AML-193 (cell line): ENCODE results near the gene MRPL3.

ENCODE experiments used
- DNase-seq, 2 experiments: peaks; one replicate each; lab custom pipeline; 2025; lab: John Stamatoyannopoulos, UW

Gene MRPL3

DNA sequence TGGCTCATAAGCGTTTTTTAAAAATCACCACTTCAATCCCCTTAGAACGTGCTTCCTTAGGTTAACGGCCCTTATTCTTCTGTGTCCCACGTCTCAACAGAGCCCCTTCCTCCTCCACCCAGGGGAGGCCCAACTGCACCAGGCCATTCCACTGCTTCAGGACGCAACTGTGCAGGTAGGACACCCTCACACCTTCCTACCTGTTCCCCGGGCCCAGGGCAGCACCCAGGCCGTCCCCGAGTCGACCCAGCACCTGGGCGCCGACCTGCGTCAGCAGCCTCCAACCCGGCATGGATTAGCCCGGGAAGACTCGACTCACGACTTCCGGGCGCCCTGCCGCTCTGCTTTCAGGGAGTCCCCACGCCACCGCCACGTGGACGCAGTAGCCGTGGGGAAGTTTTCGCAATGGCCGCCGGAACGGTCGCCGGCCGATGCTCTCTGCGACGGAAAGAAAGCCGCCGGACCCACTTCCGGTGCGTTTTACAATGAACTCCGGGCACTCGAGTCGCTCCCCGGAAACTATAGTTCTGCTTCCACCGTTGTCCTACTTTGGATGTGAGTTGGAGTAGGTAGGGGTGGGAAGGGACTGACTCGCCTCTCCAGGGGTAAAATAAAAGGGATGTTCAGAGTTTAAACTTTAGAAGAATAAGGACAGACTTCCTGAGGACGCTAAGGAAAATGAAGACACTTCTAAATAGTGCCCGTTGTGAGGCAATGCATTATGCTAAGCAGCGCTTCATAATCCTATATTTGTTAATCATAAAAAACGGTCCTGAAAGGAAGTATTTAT is at the start of gene MRPL3:
MRPL3 (minus strand) TSS at position 442 of the 790 bp plus-strand sequence; CDS start at position 292, 150 bp downstream.
- DNase-seq, result peak; percentile 92 to 94

DNA sequence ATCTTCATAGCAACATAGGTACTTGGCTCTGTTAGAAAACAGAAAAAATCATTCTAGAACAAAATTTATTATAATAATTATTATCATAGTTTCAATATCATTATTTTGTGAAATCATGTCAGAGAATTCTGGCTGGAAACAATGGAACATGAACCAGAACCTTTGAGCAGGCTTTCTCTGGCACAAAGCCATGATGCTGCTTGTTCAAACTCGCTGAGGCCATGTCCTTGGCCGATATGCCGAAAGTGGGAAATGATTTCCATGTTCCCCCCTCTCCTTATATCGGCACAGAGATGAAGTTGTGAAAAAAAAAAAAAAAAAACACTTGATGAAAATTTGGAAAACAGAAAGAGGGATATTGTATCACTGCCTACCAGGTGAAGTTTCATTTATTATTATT is 49.0 kb upstream of the MRPL3 start:
- no peak for DNase-seq

DNA sequence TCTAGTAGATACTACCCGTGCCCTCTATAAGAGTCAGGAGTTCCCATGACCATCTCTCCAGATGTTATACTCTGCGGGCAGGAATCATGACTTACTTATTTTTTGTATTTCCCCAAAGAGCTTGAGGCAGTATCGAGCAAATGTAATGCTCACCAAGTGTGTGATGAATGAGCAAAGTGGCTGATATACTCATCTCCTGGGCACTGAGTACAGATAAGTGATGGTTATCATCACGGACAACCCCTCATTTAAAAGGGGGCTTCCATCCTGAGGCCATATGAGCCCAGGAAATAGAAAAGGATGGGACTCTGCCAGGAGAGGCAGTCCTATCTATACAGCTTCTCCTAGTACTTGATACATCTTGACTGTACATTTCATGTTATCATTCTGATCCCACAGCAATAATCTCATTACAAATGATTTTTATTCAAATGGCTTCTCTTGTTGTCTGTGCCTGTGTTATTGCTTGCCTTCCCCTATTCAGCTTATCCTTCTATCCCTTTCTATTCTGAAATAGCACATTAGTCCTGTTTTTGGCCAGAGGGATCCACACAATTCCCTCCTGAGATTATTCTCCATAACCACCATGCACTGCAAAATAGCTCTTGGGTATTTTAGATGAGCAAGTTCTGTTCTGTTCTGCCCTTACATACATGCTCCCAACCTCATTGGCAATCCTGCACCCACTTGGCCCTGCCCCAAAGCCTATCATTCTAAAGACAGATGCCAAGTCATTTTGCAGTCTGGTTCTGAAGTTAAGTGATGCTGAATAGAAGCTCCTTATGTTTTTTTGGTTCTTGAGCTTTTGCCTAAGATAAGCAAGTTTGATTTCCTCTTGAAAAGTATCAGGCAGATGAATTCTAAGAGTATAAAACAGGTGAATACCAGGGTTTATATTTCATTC is 48.0 kb upstream of the MRPL3 start:
- DNase-seq, result no peak

DNA sequence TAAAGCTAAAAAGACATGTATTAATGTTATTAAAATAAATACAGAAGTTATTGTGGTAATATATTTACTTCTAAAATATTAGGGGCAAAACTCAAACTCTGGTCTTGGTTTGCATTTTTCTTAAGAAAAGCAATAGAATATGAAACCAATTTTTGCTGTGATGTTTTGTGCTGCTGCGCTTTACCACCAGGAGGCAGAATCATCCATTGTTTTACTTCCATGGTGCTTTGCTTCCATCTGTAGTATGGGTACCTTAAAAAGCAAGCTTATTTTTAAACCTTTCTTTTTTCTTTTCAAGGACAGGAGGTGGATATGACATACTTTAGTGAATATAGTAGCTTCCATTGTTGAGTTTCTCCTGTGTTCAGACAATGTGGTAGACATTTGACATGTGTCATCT is 46.6 kb upstream of the MRPL3 start:
- peak; percentile 33 to 37 for DNase-seq

DNA sequence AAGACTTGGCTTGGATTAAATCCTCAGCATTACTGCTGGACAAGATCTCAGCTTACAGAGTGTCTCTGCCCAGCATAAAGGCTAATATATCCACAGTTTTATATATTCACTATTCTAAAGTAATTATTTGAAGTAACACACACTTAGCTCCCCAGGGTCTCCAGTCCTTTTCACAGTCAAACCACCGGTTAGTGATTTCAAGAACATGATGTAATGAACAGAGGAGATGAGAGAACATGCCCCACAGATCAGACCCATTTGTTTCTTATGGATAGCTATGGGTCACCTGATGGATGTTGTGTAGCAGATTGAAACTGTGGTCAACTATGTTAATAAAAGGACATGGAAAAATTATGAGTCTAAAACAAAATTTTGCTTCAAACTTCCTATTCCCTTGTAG is 44.8 kb upstream of the MRPL3 start:
- no peak for DNase-seq

DNA sequence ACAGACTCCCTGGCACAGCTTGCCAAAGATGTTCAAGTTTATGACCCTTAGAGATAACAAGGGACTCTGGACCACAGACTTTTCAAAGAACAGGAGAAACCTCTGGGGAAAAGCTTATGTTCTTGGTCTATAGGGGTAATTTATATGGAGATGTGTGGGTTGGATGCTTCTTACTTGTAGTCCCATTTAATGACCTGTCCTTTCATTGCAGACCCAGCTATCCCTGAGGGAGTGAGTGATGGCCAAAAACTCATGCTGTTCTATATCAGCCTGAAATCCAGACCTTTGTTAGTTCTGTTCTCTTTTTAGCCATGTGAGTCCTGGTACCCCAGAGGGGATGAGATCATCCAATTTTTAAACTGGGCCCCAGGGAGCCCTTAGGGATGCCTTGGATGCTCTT is 43.7 kb upstream of the MRPL3 start:
- no peak for DNase-seq

DNA sequence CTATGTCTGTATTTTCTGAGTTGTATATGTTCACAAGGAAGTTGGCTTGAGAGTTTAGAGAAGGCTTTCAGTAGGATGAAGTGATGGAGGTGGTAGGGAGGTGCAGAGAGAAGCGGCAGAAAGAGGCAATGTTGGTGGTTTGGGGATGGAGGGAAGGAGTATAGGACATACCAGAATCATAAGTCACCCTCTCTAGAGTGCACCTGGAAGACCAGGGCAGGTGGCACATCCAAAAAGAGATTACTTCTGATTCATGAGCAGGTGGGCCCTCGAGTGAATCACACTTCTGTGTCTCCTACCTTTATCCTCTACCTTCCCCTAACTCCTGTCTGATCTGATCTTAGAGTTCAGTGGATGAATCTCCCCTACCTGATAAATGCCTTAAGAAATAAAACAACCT is 41.8 kb upstream of the MRPL3 start:
- no peak for DNase-seq

DNA sequence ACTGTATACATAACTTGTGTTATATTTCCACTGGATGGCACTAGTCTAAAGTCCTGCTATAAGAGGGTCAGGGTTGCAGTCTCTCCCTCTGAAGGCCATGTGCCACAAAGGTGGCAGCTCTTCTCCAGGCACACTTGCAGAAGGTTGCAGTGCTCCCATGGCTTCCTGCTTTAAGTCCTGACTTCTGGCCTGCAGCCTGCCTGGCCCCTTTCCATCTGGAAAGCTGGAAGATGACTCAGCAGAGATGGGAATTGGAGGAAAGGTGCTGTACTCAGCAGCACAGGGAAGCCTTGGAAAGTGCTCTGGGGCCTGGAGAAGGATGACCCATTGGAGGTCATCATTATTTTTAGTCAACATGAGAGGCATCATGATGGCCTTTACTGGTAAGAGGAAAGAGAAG is 40.9 kb upstream of the MRPL3 start:
- DNase-seq, result peak in 1 of 2 experiments; percentile 8

DNA sequence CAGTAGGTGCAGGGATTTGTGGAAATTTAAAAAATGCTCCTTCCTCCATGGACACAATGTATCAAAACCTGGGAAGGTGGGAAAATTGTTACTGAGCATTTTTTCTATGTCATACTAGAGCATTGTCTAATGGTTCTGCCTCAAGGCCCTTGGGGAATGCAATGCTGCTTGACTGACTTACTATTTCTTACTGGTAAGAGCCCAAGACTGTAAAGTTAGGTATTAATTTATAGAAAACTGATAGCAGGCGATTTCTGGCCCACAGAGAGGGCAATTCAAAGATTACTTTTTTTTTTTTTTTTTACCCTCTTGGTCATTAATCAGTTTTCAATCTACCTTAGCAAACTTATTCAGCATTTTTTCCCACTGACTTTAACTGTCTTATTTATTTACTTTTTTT is 38.5 kb upstream of the MRPL3 start:
- DNase-seq, result no peak

DNA sequence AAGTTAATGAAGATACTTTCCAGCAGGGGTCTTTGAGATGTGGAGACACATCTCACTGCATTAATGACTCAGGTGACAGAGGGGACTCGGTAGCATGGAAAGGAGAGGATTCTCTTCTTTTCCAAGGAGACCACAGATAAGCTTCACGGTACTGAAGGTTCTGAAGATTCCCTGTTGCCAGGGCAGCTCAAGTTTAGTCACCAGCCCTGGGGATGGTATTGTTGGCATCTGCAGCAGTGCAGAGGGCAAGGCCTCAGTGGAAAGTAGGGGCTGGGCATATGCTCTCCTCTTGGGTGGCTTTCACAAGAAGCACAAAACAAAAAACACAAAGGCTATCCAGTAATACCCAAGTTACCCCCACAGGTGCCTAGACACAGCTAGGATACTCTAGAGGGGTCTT is 38.0 kb upstream of the MRPL3 start:
- no peak for DNase-seq

DNA sequence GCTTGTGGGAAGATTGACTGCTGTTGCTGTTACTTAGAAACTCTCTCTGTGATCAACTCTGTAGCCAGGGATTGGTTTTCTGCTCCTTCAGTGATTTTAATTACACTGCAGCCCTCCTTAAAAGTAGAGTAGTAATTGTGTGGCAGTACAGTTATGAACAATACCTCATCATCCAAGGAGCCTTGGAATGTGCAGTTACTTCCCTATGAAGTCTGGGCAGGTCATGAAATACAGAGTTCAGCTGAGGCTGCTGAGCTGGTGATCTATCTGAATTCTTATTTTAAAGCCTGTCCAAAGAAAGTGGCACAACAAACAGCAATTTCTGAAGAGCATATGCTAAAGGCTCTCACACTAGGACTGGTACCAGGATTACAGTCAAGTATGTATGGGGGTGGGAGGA is 37.4 kb upstream of the MRPL3 start:
- no peak for DNase-seq

DNA sequence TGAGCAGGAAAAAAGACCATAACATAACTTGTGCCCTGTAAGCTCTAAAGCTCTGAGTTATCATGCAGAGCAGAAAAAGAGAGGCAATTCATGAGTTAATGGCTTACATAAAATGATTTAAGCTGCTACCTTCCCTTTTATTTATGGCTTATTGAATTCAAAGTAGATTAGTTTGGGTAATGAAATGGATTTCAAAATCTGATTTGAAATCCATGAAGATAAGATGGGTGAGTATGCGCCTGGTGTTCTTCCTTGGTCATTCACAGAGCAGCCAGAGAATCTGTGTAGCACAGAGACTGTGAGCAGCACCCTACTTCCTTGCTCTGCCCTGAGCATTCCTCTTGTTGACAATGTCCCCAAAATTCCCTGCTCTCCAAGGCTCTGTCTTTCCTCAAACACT is 36.2 kb upstream of the MRPL3 start:
- DNase-seq, result no peak

DNA sequence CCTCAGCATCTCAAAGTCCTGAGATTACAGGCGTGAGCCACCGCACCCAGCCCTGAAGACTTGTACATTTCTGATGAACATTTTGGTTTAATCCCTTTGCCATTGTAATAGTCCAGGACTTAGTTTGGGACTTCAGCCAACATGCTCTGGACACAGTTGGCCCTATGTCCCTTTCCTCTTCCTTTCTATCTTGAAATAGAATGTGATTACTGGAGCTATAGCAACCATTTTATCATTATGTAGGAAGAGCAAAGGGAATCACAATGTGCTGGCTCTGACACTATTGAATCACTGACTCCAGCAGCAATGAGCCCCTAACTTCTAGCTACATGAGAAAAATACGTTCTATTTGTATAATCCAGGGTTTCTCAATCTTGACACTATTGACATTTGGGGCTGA is 34.8 kb upstream of the MRPL3 start:
- DNase-seq, result no peak

DNA sequence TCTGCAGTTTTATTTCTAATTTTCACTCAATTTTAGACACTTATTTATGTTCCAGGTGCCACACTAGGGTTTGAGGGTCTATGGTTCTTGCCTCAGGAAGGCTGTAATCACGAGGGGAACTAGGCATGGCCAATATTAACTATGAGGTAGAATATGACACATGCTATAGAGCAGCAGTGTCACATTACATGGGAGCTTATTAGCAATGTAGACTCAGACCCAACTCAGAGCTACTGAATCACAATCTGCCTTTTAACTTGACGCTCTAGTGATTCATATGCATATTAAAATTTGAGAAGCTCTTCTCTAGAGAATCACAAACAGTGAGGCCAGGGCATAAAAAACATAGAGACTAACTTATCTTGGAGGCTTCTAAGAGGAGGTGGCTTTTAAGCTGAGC is 32.8 kb upstream of the MRPL3 start:
- DNase-seq, result no peak

DNA sequence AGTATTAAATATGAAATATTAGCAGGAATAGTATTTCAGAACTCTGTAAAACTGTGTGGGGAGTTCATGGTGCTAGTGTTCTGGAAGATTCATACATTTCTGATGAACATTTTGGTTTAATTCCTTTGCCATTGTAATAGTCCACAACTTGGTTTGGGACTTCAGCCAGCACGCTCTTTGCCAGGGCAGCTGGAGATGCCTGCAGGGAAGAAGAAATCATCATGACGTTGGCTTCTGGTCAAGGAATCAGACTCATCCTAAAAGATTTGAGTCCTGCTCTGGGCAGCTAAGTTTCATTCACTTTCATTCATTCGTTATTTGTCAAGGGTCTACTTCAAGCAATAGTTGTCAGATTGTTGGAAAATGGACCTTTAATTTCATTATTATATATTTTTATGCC is 32.4 kb upstream of the MRPL3 start:
- no peak for DNase-seq

DNA sequence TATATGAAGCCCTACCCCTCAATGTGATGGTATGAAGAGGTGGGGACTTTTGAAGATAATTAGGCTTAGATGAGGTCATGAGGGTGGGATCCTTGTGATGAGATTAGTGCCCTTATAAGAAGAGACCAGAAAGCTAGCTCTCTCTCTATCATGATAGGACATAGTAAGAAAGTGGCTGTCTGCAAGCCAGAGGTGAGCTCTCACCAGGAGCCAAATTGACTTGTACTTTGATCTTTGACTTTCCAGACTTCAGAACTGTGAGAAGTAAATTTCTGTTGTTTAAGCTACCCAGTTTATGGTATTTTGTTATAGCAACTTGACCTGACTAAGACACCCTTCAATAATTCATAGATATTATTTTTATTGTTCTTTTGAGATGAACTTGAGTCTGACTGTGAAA is 29.9 kb upstream of the MRPL3 start:
- DNase-seq, result no peak

DNA sequence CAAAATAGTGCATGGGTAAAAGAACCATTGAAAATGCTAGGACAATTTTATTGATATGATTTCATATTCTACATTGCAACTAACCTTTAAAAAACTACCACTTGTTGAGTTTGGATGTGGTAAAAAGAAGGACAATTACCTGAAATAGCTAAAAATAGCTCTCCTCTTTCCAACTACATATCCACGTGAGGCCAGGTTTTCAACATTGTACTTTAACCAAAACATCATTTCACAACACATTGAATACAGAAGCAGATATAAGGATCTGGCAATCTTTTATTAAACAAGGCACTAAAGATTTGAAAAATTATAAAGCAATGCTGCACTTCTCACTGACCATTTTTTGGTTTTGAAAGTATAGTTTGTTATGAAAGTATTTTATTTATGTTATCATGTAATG is 28.1 kb upstream of the MRPL3 start:
- DNase-seq, result no peak

DNA sequence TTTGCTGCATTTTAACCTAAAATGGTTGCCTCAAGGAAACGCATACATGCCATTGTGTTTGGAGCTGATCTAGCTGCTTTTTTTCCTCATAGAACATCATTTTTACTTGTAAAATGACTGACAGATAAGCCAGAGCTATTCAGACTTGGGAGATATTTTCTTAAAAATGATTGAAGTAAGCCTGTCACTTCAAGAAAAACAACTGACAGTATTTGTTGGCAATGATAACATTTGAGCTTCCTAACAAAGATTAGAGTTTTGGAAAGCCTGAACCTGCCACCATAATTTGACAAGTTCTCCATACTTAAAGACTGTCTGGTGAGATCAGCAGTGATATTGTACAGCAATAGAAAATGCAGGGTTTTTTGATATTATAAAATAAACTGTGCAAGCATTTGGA is 27.6 kb upstream of the MRPL3 start:
- DNase-seq, result no peak

DNA sequence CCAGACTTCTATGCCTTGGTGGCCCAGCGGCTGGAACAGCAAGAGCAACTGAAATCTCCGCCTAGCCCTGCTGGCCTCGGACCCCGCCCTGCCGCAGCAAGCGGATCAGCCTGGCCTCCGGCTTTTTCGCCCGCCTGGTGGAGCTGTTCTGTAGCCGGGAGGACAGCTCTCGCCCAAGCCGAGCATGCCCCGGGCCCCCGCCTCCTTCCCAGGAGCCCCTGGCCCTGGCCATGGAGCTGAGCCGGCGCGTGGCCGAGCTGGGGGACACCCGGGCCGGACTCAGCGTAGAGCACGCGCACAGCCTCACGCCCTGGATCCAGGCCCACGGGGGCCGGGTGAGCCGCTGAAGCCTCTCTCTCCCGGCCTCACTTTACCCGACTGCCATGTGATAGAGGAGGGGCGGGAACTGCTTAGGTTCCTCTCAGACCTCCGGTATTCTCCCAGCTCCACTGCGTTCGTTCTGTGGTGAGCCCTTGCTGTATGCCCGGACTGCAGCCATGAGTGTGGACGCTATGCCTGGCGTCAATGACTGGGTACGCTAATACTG is 24.1 kb upstream of the MRPL3 start:
- no peak for DNase-seq

DNA sequence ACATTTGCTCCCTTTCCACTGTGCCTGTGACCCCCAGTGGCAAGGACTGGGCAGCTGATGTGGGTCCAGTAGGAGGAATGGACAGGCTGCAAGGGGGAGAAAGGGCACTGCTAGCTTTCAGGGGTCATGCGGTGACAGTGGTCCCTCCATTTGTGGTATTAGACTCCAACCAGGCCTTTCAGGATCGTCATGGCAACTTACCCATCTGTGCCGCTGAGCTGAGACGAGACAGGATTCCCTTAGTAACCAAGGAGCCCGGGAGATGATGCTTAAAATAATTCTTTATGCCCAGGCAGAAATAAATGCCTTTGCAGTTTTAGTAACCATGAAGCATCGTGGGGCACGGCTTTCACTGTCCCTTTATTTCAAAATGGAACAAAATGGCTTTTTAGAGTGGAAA is 15.9 kb upstream of the MRPL3 start:
- DNase-seq, result no peak

DNA sequence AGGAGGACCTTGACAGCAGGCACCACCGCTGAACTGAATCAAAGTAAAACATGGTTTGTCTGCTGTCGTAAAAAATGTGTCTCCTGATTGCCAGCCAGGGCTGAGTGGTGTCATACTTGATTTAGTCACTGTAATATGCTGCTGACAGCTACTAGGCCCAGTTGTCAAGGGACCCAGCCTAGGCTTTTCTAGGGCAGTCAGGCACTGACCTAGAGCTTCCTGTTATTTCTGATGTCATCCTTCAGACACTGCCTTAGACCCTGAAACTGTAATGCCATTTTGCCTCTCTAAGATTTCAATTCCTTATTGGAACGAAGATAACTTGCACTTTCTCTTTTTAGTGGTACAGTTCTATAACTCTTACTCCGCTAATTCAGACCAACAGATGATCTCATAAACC is 2.6 kb upstream of the MRPL3 start:
- peak in 1 of 2 experiments; percentile 22 for DNase-seq

DNA sequence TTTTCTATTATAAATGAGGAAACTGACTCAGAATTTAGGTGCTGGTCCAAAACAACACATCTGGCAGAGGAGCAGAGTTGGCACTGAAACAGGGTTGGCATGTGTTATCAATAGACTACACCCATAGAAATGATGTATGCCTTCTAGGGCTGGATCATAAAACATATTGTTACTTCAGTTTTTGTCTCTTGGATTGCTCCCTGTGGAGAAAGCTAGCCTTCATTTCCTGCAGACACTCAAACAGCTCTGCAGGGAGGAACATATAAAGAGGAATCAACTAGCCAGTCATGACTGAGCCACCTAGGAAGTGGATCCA is 507 bp upstream of the MRPL3 start:
- peak; percentile 19 to 32 for DNase-seq

DNA sequence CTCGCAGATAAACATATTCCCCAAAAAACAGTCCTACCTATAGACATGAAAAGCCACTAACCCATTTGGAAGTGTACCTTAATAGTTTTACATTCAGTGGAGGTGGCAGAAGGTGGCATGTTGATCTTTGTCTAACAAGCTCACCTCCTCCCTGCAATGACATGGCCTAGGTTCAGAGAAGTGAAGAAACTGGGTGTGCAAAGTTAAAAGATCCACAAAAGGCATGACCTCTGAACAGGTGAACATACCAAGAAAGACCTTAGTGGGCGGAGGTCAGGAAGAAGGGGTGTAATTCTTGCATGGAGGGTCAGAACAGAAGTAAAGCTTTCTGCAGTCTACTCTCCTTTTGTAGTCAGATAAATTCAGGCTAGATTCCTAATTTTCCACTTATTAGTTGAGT is 822 bp downstream of the MRPL3 start:
- DNase-seq, result peak; percentile 11 to 24
